Measurements from ENCODE around the gene SND1. TPM values are rescaled to one million over a fixed set of nuclear protein-coding genes. Genes with fewer than 3 reads are reported as not detected.

SND1 gene
- total and polyA plus RNA-seq, 2 of the 4 experiments (the other 2 are of a cell fraction), result 154 to 294 TPM

GRCh38 chr7:127799535-127800305 is 147.7 kb downstream of the SND1 start:
- no peak overlapping the region for H3K23ac ChIP-seq (ENCODE audit: low read depth, low read length)
- H3K56ac ChIP-seq (ENCODE audit: extremely low read depth, insufficient read depth, low read length), result no peak overlapping the region
- intact Hi-C loops (cut with micrococcal nuclease) (no loop called here), dilution Hi-C loops (cut with HindIII; ENCODE audit: low sequenced_read_pairs, unreplicated experiment) (no loop called here), in situ Hi-C loops (cut with MboI; ENCODE audit: low sequenced_read_pairs) (no loop called here)
- 0 out of 2 replicates have a peak, but pooled peaks cover 1% of the 10 kb centered on the region for H3K36me3 ChIP-seq (ENCODE audit: control insufficient read depth, insufficient read depth, low read length)
- H3K27ac ChIP-seq (ENCODE audit: insufficient read depth, low read length), result no peak overlapping the region
- H3K79me1 ChIP-seq (ENCODE audit: low read depth in 1 of 2, low read length in 2 of 2), result peaks cover 40 to 70% of the 10 kb centered on the region in 2 experiments
- BruUV-seq (replicated peaks), result no TSS peak
- H2BK20ac ChIP-seq (ENCODE audit: low read depth, low read length), result no peak overlapping the region
- no peak overlapping the region for H4K91ac ChIP-seq (ENCODE audit: insufficient read depth, low read depth, low read length)
- H2BK5ac ChIP-seq (ENCODE audit: low read depth, low read length, poor library complexity, severe bottlenecking), result no peak overlapping the region
- H2BK15ac ChIP-seq (ENCODE audit: low read depth, low read length), result no peak overlapping the region
- TF ChIP-seq RCOR1 (IDR thresholded peaks at IDR 0.05; ENCODE audit: insufficient replicate concordance, low read length) (no peak), POLR2A (IDR thresholded peaks at IDR 0.05; ENCODE audit: low read depth, low read length) (no peak), MAFK (IDR thresholded peaks at IDR 0.05; ENCODE audit: low read depth, low read length) (no peak), RAD21 (IDR thresholded peaks at IDR 0.05; ENCODE audit: low read length) (no peak), BHLHE40 (IDR thresholded peaks at IDR 0.05; ENCODE audit: low read depth, low read length) (no peak), NFE2L2 (IDR thresholded peaks at IDR 0.05; ENCODE audit: low read depth, low read length) (no peak), CEBPB (IDR thresholded peaks at IDR 0.05; ENCODE audit: low read depth, low read length) (no peak), SMC3 (IDR thresholded peaks at IDR 0.05; ENCODE audit: low read depth, low read length) (no peak)
- TF ChIP-seq, protein P1, sequence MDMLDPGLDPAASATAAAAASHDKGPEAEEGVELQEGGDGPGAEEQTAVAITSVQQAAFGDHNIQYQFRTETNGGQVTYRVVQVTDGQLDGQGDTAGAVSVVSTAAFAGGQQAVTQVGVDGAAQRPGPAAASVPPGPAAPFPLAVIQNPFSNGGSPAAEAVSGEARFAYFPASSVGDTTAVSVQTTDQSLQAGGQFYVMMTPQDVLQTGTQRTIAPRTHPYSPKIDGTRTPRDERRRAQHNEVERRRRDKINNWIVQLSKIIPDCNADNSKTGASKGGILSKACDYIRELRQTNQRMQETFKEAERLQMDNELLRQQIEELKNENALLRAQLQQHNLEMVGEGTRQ (IDR thresholded peaks at IDR 0.05; ENCODE audit: low read depth, low read length), result no peak
- no peak overlapping the region for H4K8ac ChIP-seq (ENCODE audit: low read depth in 2 of 2, low read length in 2 of 2)
- H3K4ac ChIP-seq (ENCODE audit: low read depth, low read length), result no peak overlapping the region
- ChIA-PET POLR2A (ENCODE audit: unreplicated experiment) (no interaction called here), CTCF (no interaction called here)
- H3K27me3 ChIP-seq (ENCODE audit: control insufficient read depth, insufficient read depth, low read length), result no peaks in the 10 kb centered on the region
- 83% methylated on average over 1 of the region's 4 CpGs; no CpG with 5 or more reads in 1 of the 2 experiments for WGBS, 2 experiments (ENCODE audit: extremely low coverage in 2 of 2, insufficient read length in 1 of 2)
- H3K4me2 ChIP-seq (ENCODE audit: low read depth, low read length), result no peak overlapping the region
- H3K9me3 ChIP-seq (ENCODE audit: control insufficient read depth, insufficient read depth, low read length), result no peaks in the 10 kb centered on the region
- no peak overlapping the region for H3K14ac ChIP-seq (replicated peaks; ENCODE audit: low read depth, low read length)
- peaks cover 56% of the 10 kb centered on the region for H4K20me1 ChIP-seq (ENCODE audit: insufficient read depth, low read length)
- H2BK120ac ChIP-seq (ENCODE audit: low read depth, low read length), result no peak overlapping the region
- H3K4me3 ChIP-seq (ENCODE audit: insufficient read depth, low read depth, low read length), result no peak overlapping the region
- no peak for ATAC-seq (ENCODE audit: low read depth)
- H3K9me1 ChIP-seq (ENCODE audit: insufficient read depth, low read length), result peaks cover 16% of the 10 kb centered on the region
- no peak overlapping the region for H2AK5ac ChIP-seq (ENCODE audit: low read depth, low read length)
- H4K5ac ChIP-seq (ENCODE audit: low read depth, low read length), result no peak overlapping the region
- no peak for DNase-seq
- no peak overlapping the region for H3K9ac ChIP-seq (ENCODE audit: low read depth, low read length)
- no peak overlapping the region for H3K18ac ChIP-seq (ENCODE audit: low read depth, low read length)
- no peak overlapping the region for H2AFZ ChIP-seq (replicated peaks; ENCODE audit: low read length, poor library complexity)
- H3K4me1 ChIP-seq (ENCODE audit: control insufficient read depth, insufficient read depth, low read length), result no peaks in the 10 kb centered on the region; the same call in 1 of the 2 replicates
- no peak overlapping the region for H2AK9ac ChIP-seq (replicated peaks; ENCODE audit: low read depth, low read length, poor library complexity)
